ENCODE measurements around the gene SLC39A8. TPM values are rescaled to one million over a fixed set of nuclear protein-coding genes. Genes with fewer than 3 reads are reported as not detected.

SLC39A8 gene
- total RNA-seq, 1 experiment from 2014 or later: 15.5 TPM

- H3K9me3 Mint-ChIP-seq (ENCODE audit: unreplicated experiment): no peaks in the 10 kb centered on the region
- H3K4me3 ChIP-seq (ENCODE audit: low read depth, low read length): no peak overlapping the region
- no peak for TF ChIP-seq CTCF (IDR thresholded peaks at IDR 0.05; ENCODE audit: insufficient read depth in 1 of 2, low read depth in 1 of 2, low read length in 1 of 2, severe bottlenecking in 1 of 2, unreplicated experiment in 1 of 2)
- no peak overlapping the region for H3K4me3 Mint-ChIP-seq (ENCODE audit: unreplicated experiment)
- CTCF ChIA-PET: no interaction called here
- H3K27ac Mint-ChIP-seq (ENCODE audit: unreplicated experiment): no peak overlapping the region
- no TSS peak for BruUV-seq (replicated peaks)
- H3K27me3 Mint-ChIP-seq (ENCODE audit: insufficient read depth, unreplicated experiment): no peaks in the 10 kb centered on the region
- no peak for DNase-seq
- H3K36me3 Mint-ChIP-seq (ENCODE audit: insufficient read depth, unreplicated experiment): peaks cover 5% of the 10 kb centered on the region
- intact Hi-C loops (cut with micrococcal nuclease; ENCODE audit: unreplicated experiment): loop anchor here (10.0 kb wide), 1 partner anchor 644 kb away; no protein-coding TSS in a partner anchor
- H3K9me3 ChIP-seq: no peaks in the 10 kb centered on the region
- H3K4me1 Mint-ChIP-seq (ENCODE audit: low read depth, unreplicated experiment): no peaks in the 10 kb centered on the region
- H3K4me1 ChIP-seq: no peaks in the 10 kb centered on the region
- no peaks in the 10 kb centered on the region for H3K27me3 ChIP-seq (replicated peaks; ENCODE audit: control insufficient read depth, insufficient read depth, low read length)
- H3K36me3 ChIP-seq (ENCODE audit: control insufficient read depth, insufficient read depth, low read length): no peaks in the 10 kb centered on the region
- POLR2A ChIA-PET: no interaction called here
These were observed 76.9 kb downstream of the SLC39A8 start for GRCh38 chr4:102268355-102268754.

- H3K9me3 Mint-ChIP-seq (ENCODE audit: unreplicated experiment): no peaks in the 10 kb centered on the region
- no TSS peak for BruUV-seq (replicated peaks)
- peaks cover 5% of the 10 kb centered on the region for H3K36me3 Mint-ChIP-seq (ENCODE audit: insufficient read depth, unreplicated experiment)
These were observed 82.1 kb downstream of the SLC39A8 start for GRCh38 chr4:102263024-102263787.

GRCh38 chr4:102259702-102260101, 85.6 kb downstream of the SLC39A8 start:
- H3K27ac Mint-ChIP-seq (ENCODE audit: unreplicated experiment): no peak overlapping the region
- Histone ChIP-seq H3K27me3 (replicated peaks; ENCODE audit: control insufficient read depth, insufficient read depth, low read length) (no peaks in the 10 kb centered on the region), H3K4me3 (ENCODE audit: low read depth, low read length) (no peak overlapping the region), H3K36me3 (ENCODE audit: control insufficient read depth, insufficient read depth, low read length) (no peaks in the 10 kb centered on the region), H3K4me1 (peaks cover 7% of the 10 kb centered on the region; the same call in 1 of the 2 replicates), H3K9me3 (no peaks in the 10 kb centered on the region)
- no peaks in the 10 kb centered on the region for H3K9me3 Mint-ChIP-seq (ENCODE audit: unreplicated experiment)
- no peak for TF ChIP-seq CTCF (IDR thresholded peaks at IDR 0.05; ENCODE audit: insufficient read depth in 1 of 2, low read depth in 1 of 2, low read length in 1 of 2, severe bottlenecking in 1 of 2, unreplicated experiment in 1 of 2)
- ChIA-PET CTCF (no interaction called here), POLR2A (no interaction called here)
- DNase-seq: no peak
- intact Hi-C loops (cut with micrococcal nuclease; ENCODE audit: unreplicated experiment): loop anchor here (5.0 to 10.0 kb wide), 2 partner anchors 635 to 912 kb away; partner anchors contain the start of gene PPP3CA
- no peaks in the 10 kb centered on the region for H3K27me3 Mint-ChIP-seq (ENCODE audit: insufficient read depth, unreplicated experiment)
- H3K36me3 Mint-ChIP-seq (ENCODE audit: insufficient read depth, unreplicated experiment): peaks cover 5% of the 10 kb centered on the region
- H3K4me1 Mint-ChIP-seq (ENCODE audit: low read depth, unreplicated experiment): peaks cover 13% of the 10 kb centered on the region
- BruUV-seq (replicated peaks): no TSS peak
- H3K4me3 Mint-ChIP-seq (ENCODE audit: unreplicated experiment): no peak overlapping the region

More at GRCh38 chr4:102263024-102263787, 82.1 kb downstream of the SLC39A8 start:
- peak in 1 of 2 experiments; percentile 45 for DNase-seq
- peaks cover 6% of the 10 kb centered on the region for H3K4me1 Mint-ChIP-seq (ENCODE audit: low read depth, unreplicated experiment)
- Histone ChIP-seq H3K36me3 (ENCODE audit: control insufficient read depth, insufficient read depth, low read length) (no peaks in the 10 kb centered on the region), H3K27me3 (replicated peaks; ENCODE audit: control insufficient read depth, insufficient read depth, low read length) (no peaks in the 10 kb centered on the region), H3K4me3 (ENCODE audit: low read depth, low read length) (no peak overlapping the region), H3K4me1 (no peaks in the 10 kb centered on the region), H3K9me3 (no peaks in the 10 kb centered on the region)
- intact Hi-C loops (cut with micrococcal nuclease; ENCODE audit: unreplicated experiment): loop anchor here (1.0 to 10.0 kb wide), 5 partner anchors 533 to 1356 kb away; partner anchors contain the start of gene PPP3CA
- no peaks in the 10 kb centered on the region for H3K27me3 Mint-ChIP-seq (ENCODE audit: insufficient read depth, unreplicated experiment)
- peak; percentile 36 to 52 for TF ChIP-seq CTCF (IDR thresholded peaks at IDR 0.05; ENCODE audit: insufficient read depth in 1 of 2, low read depth in 1 of 2, low read length in 1 of 2, severe bottlenecking in 1 of 2, unreplicated experiment in 1 of 2)
- no peak overlapping the region for H3K4me3 Mint-ChIP-seq (ENCODE audit: unreplicated experiment)
- CTCF ChIA-PET: no interaction called here
- no peak overlapping the region for H3K27ac Mint-ChIP-seq (ENCODE audit: unreplicated experiment)
- POLR2A ChIA-PET: no interaction called here

Measured in Caco-2 (cell line).